GM12864 (cell line): ENCODE data around the gene NUP210L.

ENCODE experiments used
- DNase-seq: peaks from one replicate; pipeline ENCODE4 v3.0.0-alpha.2; 2011; ENCODE audit warnings: low read depth
- H3K4me3 ChIP-seq: 2 replicates; pipeline ENCODE4 v1.5.1; 2011; ENCODE audit warnings: mild to moderate bottlenecking, low read depth, low read length, control low read depth
- TF ChIP-seq, protein P1 (sequence below): IDR thresholded peaks from 2 replicates; pipeline ENCODE4 v1.5.1; 2011; ENCODE audit warnings: low read depth, mild to moderate bottlenecking, moderate library complexity, low read length, control low read depth, inconsistent platforms; ENCODE audit errors: missing control alignments

Gene NUP210L

GRCh38 chr1:153978274-153978909 lies 176.5 kb downstream of the NUP210L start:
- TF ChIP-seq, protein P1, sequence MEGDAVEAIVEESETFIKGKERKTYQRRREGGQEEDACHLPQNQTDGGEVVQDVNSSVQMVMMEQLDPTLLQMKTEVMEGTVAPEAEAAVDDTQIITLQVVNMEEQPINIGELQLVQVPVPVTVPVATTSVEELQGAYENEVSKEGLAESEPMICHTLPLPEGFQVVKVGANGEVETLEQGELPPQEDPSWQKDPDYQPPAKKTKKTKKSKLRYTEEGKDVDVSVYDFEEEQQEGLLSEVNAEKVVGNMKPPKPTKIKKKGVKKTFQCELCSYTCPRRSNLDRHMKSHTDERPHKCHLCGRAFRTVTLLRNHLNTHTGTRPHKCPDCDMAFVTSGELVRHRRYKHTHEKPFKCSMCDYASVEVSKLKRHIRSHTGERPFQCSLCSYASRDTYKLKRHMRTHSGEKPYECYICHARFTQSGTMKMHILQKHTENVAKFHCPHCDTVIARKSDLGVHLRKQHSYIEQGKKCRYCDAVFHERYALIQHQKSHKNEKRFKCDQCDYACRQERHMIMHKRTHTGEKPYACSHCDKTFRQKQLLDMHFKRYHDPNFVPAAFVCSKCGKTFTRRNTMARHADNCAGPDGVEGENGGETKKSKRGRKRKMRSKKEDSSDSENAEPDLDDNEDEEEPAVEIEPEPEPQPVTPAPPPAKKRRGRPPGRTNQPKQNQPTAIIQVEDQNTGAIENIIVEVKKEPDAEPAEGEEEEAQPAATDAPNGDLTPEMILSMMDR: no peak
- DNase-seq: no peak
- H3K4me3 ChIP-seq: peak overlapping the region; percentile 99

- peak; percentile 57 for DNase-seq
- peak within 1 kb of the TSS; percentile 99 for H3K4me3 ChIP-seq
- TF ChIP-seq, protein P1: no peak
Measured at GRCh38 chr1:153977250-153978240, 177.3 kb downstream of the NUP210L start, which contains the start of gene JTB. JTB (minus strand) TSS chr1:153977674; CDS start chr1:153977252, 422 bp downstream.

DNA sequence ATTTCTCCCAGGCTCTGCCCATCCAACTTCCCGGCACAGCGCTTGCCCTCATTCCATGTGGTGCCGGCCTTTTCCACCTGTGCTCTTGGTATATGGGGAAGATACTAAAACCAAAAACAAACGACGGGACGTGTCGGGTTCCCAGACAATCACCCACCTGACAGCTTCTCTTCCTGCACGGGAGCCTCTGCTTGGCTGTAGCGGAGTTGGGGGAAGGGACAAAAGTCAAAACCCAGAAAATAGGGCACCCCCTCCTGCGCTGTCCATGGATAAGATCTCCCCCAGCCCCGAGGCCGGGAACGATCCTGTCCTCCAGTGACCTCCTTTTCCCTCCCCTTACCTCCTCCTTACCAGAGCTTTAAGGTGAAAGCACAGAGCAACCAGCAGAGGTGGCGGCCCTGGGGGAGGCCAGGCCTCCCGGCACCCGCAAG lies 178.0 kb downstream of the NUP210L start:
- TF ChIP-seq, protein P1: no peak
- no peak for DNase-seq
- peak overlapping the region; percentile 99 for H3K4me3 ChIP-seq

- no peak for DNase-seq
- TF ChIP-seq, protein P1: no peak
- H3K4me3 ChIP-seq: no peak overlapping the region
Measured at GRCh38 chr1:153973525-153973924, 181.3 kb downstream of the NUP210L start.

DNA sequence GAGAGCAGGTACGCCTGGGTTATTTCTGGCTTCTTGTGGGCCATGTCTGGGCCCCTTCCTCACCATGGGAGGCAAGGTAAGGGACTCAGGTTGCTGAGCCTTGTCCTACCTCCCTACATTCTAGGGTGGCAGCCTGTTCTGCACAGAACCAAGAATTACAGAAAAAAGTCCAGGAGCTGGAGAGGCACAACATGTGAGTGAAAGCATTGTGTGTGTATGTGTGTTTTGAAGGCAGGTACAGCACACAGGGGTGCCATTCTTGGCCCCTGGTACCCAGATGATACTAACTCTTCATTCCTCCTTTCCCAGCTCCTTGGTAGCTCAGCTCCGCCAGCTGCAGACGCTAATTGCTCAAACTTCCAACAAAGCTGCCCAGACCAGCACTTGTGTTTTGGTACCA lies 181.8 kb downstream of the NUP210L start:
- no peak for DNase-seq
- TF ChIP-seq, protein P1: no peak
- no peak overlapping the region for H3K4me3 ChIP-seq

GRCh38 chr1:153970346-153970745 lies 184.5 kb downstream of the NUP210L start:
- no peak overlapping the region for H3K4me3 ChIP-seq
- no peak for DNase-seq
- TF ChIP-seq, protein P1: no peak
